Activated T-helper 1 cell treated with anti-CD3 and anti-CD28 coated beads, Interleukin-2, amount 50 U/mL, for 16 hours (primary cell): ENCODE measurements around the gene POLDIP3.
"Not testable (repeated sequence)": the region's sequence is repeated elsewhere in the genome, so short reads cannot be mapped to it uniquely, and the experiment has no call there.

Source experiments
- DNase-seq, 2 donors: peaks; one replicate each; pipeline ENCODE4 v3.0.0-alpha.2; 2020; ENCODE audit warnings: low read depth in 1 of 2, low spot score in 1 of 2

The POLDIP3 gene

DNA sequence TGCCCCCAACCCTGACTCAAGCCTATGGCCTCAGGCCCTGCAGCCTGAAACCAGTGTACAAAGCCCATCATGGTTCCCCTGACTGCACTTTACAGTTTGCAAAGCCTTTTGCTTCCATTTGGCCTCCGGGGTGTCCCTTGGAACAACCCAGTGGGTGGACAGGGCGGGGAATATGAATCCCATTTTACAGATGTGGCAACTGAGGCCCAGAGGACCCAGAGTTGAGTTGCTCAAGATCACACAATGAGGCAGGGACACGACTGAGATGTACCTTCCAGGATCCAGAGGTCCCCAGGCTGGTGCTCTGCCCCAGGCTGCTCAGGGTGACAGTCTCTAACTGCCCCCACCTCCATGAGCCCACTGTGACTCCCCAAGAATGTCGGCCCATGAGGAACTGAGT lies 5.4 kb upstream of the POLDIP3 start:
- no peak for DNase-seq

DNA sequence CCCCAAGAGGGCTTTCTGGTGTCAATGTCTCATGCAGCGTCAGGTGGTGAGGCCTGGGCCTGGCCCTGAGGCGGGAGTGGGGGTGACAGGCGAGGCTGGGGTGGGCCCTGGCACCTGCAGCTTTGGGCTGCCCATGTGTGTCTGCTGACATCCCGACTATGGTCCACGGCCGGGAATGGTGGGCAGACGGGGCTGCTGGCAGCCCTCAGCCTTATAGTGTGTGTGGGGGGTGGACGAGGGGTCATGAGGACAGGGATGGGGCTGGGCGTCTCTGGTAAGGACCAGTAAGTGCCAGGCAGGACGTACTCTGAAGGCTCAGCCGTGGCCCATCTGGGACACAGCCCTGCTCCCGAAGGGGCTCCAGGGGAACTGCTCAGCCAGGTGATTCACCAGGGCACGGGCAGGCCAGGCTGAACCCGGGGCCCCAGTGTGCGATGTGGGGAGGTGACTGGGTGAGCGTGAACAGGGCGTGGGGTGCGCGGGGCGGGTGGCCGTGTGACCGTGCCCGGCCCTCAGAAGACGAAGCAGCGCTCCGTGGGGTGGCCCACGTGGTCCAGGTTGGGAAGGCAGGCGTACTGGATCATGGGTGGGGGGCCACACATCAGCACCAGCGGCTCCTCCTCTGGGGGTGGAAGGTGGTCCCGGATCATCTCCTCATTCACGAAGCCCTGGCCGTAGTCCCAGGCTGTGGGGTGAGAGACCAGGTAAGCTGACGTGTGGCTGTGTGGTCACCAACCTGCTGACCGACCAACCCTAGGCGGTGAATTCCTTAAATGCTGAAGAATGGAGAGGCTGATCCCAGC lies 4.8 kb upstream of the POLDIP3 start:
- no peak for DNase-seq

DNA sequence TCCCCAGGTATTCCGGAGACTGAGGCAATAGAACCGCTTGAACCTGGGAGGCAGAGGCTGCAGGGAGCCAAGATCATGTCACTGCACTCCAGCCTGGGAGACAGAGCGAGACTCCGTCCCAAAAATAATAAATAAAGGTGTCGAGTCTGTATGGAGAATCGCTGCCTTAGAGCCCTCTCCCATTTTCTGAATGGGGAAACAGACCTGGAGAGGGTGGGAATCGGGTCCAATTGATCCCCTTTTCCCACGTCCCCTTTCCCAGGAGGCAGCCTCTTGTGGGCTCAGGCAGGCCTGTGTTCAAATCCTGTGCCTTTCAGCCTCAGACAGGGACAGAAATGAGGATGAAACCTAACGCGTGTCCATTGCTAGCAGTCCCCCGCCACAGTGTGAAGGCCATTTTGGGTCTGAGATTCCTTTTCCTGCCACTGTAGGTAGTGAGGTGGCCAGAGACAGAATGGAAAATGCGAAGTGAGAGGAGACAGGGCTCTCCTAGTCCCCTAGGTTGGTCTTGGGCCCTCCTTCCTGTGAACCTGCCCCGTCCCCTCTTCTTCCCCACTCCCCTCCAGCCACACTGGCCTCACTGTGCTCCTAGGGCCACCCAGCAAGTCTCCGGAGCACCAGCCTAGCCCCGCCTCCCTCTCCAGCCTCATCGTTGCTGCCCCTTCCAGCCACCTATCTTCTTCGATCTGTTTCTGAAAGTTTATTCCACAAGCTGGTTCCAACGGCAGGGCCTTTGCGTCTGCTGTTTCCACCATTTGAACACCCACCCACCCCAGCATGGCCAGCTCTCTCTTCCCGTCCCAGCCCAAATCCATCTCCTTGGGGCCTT lies 2.7 kb upstream of the POLDIP3 start:
- no peak for DNase-seq

DNA sequence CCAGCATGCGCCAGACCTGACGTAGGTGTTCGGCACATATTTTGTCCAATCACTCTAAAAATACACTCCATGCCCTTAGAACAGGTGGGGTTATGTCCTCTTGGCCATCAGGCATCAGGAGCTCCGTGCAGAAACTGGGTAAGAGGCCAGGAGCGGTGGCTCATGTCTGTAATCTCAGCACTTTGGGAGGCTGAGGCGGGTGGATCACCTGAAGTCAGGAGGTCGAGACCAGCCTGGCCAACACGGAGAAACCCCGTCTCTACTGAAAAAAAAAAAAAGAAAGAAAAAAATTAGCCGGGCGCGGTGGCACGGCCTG lies 1.1 kb upstream of the POLDIP3 start:
- not testable (repeated sequence) for DNase-seq

DNA sequence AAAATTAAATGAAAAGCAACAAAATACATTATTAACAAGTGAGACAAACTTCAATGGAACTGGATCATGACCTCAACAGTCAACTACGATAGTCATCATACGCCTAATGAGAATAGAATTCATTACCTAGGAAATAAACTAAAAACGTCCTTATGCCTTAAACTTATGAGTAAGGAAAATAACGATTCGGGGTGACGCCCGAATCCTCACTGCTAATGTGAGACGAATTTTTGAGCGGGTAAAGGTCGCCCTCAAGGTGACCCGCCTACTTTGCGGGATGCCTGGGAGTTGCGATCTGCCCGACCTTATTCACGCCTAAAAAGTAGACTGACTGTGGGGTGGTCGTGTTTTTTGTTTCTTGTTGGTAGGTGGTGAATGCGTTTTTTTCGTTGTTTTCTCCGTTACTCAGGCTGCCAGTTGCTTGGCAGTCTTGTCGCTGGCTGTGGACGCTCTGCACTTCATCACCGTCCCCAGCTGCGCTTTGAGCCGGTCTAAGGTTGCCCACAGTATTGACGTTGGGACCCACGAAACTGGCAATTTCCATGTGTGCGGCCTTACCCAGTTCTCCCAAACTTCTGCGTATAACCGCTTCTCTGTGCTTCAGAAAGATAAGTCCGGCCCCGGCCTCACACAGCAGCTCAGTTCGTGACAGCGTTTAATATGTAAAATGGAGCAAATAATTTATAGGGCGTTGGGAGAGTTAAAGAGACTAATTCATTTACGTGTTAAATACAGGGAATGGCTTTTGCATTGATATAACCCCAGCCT lies 593 bp upstream of the POLDIP3 start:
- DNase-seq, result peak; percentile 45 to 80

DNA sequence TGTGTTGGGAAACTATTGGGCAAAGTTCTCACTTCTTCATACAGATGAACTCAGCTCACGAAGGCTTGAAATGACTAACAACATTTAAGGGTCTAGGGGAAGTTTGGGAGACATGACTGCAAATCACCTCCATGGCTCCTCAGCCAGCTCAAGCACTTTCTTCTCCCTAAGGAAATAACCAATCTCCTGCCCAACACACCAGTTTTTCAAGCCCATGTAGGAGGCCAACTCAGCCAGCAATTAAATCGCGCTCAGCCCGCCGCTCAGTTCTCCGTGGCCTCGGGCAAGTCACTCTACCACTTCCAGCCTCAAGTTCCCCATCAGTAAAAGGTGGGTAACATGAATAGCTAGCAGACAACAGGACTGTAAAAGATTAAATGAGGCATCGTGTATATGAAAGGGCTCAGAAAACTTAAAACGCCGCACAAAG lies 796 bp downstream of the POLDIP3 start:
- no peak for DNase-seq

DNA sequence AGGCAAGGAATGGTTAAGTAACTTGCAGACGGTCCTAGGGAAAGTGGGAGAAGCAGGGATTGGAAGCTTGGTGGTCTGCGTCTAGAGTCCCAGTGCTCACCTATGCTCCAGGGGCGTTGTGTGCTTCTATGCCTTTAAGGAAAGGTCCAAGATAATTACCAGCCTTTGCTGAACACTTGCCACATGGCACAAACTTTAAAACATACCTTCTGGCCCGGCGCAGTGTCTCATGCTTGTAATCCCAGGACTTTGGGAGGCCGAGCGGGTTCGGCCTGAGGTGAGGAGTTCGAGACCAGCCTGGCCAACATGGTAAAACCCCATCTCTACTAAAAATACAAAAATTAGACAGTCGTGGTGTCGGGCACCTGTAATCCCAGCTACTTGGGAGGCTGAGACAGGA lies 2.3 kb downstream of the POLDIP3 start:
- no peak for DNase-seq

DNA sequence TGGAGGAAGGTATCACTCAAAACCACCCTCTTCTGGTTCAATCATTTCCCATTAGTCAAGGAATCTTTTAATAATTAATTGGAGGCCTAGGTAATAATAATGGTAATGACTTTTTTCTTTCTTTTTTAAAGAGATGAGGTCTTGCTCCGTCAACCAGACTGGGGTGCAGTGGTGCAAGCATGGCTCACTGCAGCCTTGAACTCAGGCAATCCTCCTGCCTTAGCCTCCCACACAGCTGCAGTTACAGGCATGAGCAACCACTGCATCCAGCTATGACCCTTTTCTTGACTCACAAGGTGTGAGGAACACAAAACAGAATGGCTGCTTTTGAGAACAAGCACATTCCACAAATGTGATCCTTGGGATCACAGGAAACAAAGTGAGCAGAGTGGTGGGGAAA lies 3.6 kb downstream of the POLDIP3 start:
- no peak for DNase-seq

DNA sequence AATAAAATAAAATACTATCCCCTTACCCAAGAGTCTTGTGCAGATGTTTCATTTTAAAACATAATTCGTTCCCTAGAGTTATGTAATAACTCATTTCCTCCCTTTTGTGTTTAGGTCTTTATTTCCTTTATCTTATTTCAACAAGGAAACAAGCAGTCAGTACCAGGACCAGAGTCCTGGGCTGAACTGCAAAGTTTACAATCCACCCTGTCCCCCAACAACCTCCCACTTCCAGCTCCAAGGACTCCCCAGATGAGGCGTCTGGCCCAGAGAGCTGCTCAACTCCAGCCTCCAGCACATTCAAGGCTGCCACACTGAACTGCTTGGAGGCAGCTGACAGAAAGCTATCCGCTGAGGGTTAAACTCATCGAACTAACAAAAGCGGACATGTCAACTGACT lies 4.5 kb downstream of the POLDIP3 start:
- DNase-seq, result no peak

DNA sequence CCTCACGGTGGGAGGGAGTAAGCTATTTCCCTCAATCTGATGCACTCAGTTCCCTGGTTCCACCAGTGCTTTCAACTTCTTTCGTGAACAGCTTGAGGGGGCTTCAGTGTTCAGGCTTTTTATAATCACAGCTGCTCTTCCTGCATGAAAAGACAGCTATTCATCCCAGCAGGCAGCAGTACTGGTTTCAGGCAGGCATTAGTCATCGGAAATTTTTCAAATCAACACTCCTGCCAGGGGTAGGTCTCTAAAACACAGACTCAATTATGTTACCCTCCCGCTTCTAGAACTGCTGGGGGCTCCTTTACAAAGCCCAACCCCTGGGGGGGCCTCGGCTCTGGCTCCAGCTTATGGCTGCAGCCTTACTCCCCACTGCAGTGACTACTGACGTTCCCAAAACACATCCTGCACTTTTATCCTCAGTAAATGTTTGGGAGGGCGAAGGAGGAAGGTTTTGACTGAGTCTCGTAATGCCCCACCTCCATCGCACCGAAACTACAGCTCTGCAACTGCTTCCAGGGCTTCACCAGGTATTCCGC lies 5.8 kb downstream of the POLDIP3 start:
- no peak for DNase-seq

DNA sequence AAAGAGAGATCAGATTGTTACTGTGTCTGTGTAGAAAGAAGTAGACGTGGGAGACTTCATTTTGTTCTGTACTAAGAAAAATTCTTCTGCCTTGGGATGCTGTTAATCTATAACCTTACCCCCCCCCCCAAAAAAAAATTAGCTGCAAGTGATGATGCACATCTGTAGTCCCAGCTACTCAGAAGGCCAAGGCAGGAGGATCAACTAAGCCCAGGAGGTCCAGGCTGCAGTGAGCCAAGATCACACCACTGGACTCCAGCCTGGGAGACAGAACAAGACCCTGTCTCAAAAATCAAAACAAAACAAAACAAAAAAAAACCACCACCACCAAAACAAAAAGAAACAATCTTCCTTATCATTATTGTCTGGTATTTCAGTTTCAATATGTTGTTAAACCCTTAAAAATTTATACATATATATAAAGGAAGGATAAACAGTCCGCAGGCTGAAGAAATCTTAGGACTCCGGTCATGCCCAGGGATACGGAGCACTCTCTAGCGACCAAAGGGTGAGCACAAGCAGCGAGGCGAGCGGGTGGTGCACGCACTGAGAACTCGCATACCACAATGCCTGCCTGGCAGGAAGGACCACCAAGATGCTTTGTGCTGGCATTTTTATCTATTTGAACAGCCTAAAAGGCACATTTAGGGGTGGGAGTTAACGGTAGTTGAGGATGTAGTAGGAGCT lies 6.4 kb downstream of the POLDIP3 start:
- DNase-seq, result no peak

DNA sequence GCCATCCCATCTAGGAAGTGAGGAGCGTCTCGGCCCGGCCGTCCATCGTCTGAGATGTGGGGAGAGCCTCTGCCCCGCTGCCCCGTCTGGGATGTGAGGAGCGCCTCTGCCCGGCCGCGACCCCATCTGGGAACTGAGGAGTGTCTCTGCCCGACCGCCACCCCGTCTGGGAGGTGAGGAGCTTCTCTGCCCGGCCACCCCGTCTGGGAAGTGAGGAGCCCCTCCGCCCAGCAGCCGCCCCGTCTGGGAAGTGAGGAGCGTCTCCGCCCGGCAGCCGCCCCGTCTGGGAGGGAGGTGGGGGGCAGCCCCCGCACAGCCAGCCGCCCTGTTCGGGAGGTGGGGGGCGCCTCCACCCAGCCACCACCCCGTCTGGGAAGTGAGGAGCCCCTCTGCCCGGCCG lies 7.0 kb downstream of the POLDIP3 start:
- DNase-seq, result not testable (repeated sequence)

DNA sequence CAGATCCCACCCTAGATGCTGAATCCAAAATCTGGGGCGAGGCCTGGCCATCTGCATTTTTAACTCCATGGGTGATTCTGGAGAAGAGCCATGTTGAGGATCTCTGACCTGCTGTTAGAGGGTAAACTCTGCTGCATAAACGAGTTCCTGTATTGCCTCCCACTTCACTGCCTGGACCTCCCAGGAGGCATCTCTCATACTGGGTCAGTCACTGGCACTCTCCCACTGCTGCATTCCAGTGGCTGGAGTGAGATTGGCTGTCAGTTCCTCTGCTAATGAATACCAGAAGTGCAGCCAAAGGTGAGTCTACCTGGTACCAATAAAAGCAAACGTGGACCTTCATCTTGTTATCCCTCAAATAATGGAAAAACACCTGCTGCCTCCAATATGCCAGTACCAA lies 10.3 kb downstream of the POLDIP3 start:
- DNase-seq, result no peak

DNA sequence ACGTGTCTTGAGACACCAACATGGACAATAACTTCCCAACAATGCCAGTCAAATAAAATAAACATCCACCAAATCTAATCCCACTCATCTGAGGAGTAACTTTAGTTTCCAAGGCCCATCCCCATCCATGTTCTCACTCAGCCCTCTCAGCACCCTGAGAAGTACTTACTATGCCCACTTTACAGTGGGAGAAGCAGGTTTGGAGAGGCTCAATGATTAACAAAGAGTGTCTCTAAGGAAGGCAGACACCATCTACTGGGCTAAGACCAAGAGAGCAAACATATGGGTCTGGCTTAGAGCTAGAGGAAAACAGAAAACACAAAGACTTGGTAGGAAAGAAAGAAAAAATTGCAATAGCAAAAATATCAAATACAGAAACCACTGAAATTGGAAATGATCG lies 11.3 kb downstream of the POLDIP3 start:
- DNase-seq, result no peak

DNA sequence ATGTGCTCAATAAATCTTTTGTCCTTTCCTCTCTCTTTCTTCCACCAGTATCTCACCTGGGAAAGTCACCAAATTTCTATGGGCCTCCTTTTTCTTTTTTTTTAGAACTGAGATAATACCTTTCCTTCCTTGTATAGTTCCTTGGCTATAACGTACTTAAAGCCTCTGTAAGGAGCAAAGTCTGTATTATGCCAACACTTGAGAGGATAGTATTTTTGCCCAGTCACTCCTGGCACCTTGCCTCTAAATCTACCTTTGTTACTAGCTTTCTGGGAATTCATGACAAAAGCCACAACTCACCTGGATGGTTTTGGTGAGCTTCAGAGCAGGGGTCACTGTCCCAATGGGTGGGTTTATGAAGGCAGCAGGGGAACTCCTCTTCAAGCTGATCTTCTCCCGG lies 12.2 kb downstream of the POLDIP3 start:
- DNase-seq, result no peak

DNA sequence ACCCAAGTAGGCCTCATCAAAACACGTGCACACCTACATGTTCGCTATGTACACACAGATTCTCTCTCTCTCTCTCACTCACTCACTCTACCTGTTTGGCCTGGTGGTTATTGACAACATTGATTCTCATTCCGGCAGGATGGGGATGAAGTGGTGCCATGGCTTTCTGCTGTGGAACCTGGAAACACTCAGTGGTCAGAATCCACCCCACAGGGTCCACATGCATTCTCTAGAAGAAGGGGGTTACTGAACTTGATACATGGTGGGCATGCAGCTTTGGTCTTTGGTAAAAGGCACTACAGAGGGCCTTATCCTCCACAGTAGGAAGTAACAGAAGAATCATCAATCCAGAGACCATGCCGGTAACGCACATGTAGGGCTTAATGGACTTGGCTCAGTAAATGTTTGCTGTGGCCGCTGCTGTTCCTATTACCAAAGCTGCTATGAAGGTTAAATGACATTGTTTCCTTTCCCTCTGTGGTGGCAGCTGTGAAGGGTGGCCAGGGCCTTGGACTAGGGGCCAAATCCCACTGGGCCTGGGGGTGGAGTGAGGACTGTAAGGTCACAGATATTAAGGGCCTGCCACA lies 12.7 kb downstream of the POLDIP3 start:
- no peak for DNase-seq

DNA sequence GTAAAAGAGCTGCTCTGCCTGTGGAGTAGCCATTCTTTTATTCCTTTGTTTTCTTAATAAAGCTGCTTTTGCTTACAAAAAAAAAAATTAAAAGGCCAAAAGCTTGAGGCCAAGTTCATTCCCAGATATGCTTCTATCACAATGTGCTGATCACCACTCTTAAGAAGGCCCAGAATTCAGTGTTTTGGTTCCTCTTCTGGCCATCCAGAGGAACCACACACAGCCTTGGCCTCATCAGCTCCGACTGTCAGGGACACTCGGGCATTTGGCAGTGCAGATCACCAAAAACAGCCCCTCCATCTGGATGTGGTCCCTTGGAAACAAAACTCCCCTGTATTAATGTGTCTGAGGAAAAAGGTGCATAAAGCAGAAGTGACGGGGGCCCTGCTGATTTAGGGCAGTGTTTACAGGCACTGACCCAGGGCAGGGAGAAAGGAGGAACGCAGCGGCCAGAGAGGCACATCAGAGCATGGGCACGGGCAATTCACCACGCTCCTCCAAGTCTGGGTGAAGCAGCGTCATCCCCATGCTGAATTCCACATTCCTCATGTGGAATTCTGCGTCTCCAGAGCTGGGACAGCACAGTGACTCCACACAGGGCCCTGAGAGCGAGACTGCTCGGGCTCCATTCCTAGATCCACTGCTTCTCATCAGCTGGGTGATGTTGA lies 17.7 kb downstream of the POLDIP3 start:
- DNase-seq, result no peak

DNA sequence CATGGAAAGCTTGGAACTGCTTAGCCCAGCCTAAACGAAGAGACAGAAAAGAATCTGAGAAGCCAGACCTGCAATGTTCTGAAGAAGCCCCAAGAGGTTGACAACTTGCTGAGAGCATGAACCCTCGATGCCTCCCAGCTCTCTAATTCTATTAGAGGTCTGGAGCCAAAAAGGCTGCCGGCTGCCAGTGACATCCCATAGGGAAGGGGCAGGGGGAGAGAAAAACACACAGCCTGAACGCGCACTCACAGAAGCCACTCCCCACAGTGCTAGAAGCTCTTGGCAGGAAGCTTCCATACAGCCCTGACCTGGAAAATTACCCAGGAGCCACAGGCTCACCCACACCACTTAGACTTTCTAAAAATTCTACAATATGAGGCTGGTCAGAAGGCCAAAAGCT lies 18.3 kb downstream of the POLDIP3 start:
- DNase-seq, result no peak

DNA sequence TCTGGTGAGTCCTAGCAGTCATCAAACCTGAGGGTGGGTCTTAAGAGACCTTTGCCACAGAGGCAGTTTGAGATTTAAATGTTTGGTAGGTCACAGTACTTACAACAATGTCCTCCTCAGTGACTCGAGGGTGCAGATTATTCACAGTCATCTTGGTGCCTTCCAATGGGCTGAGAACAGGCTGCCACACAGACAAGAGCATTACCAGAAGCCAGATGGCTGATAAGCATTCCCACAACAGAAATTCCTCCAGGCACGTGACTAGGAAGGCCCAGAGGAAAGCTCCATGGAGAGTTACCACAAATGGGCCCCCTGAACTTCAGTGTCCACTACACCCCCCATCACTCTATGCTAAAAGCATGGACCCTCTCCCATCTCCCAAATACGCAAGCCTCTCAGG lies 19.2 kb downstream of the POLDIP3 start:
- DNase-seq, result no peak

DNA sequence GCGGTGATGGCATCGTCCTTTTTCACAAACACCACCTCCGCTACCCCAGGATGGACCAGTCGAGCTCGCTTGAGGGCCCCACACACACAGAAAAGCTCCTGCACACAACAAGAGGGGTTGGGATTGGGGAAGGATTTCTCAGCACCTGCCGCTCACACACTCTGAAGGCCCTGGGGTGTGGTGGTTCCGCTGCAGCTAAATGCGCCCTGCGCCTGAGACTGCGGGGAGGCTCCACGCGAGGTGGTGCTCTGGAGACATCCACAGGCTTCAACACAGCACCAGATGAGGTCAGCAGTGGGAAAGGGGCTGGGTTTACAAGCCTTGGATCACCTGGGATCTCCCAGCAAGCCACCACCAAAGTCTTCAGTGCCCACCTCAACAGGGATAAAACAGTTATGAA lies 22.7 kb downstream of the POLDIP3 start:
- DNase-seq, result no peak
